NCI-H1417 treated with DMSO at 0.1 percent for 48 hours (cell line): ENCODE results near the gene URB1.
"Not testable (repeated sequence)": the region's sequence is repeated elsewhere in the genome, so short reads cannot be mapped to it uniquely, and the experiment has no call there.

ENCODE experiments used
- DNase-seq: peaks from one replicate; lab custom pipeline; 2025; lab: John Stamatoyannopoulos, UW

Gene URB1

GRCh38 chr21:32282992-32283391 is 109.8 kb downstream of the URB1 start:
- DNase-seq: no peak

GRCh38 chr21:32281531-32281930 is 111.3 kb downstream of the URB1 start:
- no peak for DNase-seq

- no peak for DNase-seq
These were observed 113.5 kb downstream of the URB1 start for GRCh38 chr21:32279377-32279680.

GRCh38 chr21:32278518-32279376 is 114.1 kb downstream of the URB1 start, which contains the start of gene MIS18A:
TSS of gene MIS18A (minus strand) at chr21:32279049. CDS start at chr21:32279014, 35 bp downstream.
- DNase-seq: peak; percentile 89

GRCh38 chr21:32278103-32278502 is 114.7 kb downstream of the URB1 start:
- no peak for DNase-seq

- no peak for DNase-seq
These were observed 116.1 kb downstream of the URB1 start for GRCh38 chr21:32276671-32277070.

- DNase-seq: no peak
These were observed 122.1 kb downstream of the URB1 start for GRCh38 chr21:32270748-32271147.

- DNase-seq: not testable (repeated sequence)
These were observed 127.5 kb downstream of the URB1 start for GRCh38 chr21:32265321-32265720.

GRCh38 chr21:32261929-32262328 is 130.9 kb downstream of the URB1 start:
- DNase-seq: no peak
